GM19438 (cell line): ENCODE measurements around the gene WFIKKN1.

Experiments used
- ATAC-seq: cut with Tn5 transposase; IDR thresholded peaks from one replicate; pipeline ENCODE4 v1.9.1; 2021; ENCODE audit warnings: low read depth; ENCODE audit not compliant: unreplicated experiment

WFIKKN1 gene

GRCh38 chr16:630815-631405, at the start of gene WFIKKN1:
WFIKKN1 (plus strand) TSS chr16:630985; CDS start chr16:631254, 269 bp downstream.
- ATAC-seq = no peak

GRCh38 chr16:582218-582613, 48.6 kb upstream of the WFIKKN1 start:
- no peak for ATAC-seq

GRCh38 chr16:582614-583331, 48.0 kb upstream of the WFIKKN1 start:
- no peak for ATAC-seq

GRCh38 chr16:583470-583814, 47.3 kb upstream of the WFIKKN1 start:
- no peak for ATAC-seq

- no peak for ATAC-seq
Observed at GRCh38 chr16:583815-584591, 46.8 kb upstream of the WFIKKN1 start.

- ATAC-seq = no peak
Observed at GRCh38 chr16:585351-585750, 45.4 kb upstream of the WFIKKN1 start.

GRCh38 chr16:586047-586644, 44.6 kb upstream of the WFIKKN1 start:
- no peak for ATAC-seq

- ATAC-seq = no peak
Observed at GRCh38 chr16:586645-587590, 43.9 kb upstream of the WFIKKN1 start.

GRCh38 chr16:588639-588888, 42.2 kb upstream of the WFIKKN1 start:
- peak; percentile 7 for ATAC-seq

- ATAC-seq = peak; percentile 80
Observed at GRCh38 chr16:588889-589657, 41.7 kb upstream of the WFIKKN1 start.

GRCh38 chr16:589658-590187, 41.1 kb upstream of the WFIKKN1 start, which contains the start of gene RAB40C:
RAB40C (plus strand) TSS chr16:590066; CDS start chr16:590292, 226 bp downstream.
- ATAC-seq = peak; percentile 70

- ATAC-seq = no peak
Observed at GRCh38 chr16:590188-590814, 40.5 kb upstream of the WFIKKN1 start.

GRCh38 chr16:590815-591200, 40.0 kb upstream of the WFIKKN1 start:
- ATAC-seq = no peak

- ATAC-seq = no peak
Observed at GRCh38 chr16:591231-591630, 39.6 kb upstream of the WFIKKN1 start.

- no peak for ATAC-seq
Observed at GRCh38 chr16:591892-592517, 38.8 kb upstream of the WFIKKN1 start.

- ATAC-seq = no peak
Observed at GRCh38 chr16:592518-593306, 38.1 kb upstream of the WFIKKN1 start.

- ATAC-seq = no peak
Observed at GRCh38 chr16:593406-593805, 37.4 kb upstream of the WFIKKN1 start.

GRCh38 chr16:593807-594206, 37.0 kb upstream of the WFIKKN1 start:
- ATAC-seq = no peak
